ENCODE measurements around the gene COX20.

The COX20 gene

DNA sequence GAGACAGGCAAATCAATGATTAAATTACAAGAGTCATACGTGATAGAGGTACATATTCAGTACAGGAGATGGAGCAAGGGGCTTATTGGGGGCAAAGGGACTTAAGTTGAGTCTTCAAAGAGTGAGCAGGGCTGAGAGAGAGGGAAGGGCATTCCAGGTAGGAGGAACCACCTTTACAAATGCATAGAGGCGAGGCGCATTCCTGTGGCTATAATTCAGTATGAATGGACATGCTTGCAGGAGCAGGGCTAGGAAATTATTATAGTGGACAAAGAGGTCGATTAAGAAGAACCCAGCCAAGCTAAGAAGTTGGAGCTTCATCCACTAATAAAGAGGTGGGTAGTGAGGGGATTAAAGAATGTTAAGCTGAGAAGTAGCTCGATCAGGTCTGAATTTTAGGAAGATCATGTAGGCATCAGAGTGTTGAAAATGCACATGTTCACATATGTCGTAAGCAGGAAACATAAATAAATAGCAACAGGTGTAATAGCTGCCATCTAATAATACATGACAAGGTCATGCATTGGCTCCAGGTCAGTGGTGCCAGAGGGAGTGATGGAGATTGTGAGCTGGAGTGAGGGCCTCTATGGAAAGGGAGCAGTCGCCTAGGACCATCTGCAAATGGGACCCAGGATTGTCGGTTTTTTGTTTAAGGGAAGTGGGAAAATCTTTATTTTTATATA lies 40.9 kb downstream of the COX20 start:
- DNase-seq (ENCODE audit: low read depth) = no peak

- DNase-seq (ENCODE audit: low read depth) = no peak
Observed at GRCh38 chr1:244878681-244879080, 43.2 kb downstream of the COX20 start.

- no peak for DNase-seq (ENCODE audit: low read depth)
Observed at GRCh38 chr1:244881552-244882280, 46.3 kb downstream of the COX20 start.

GRCh38 chr1:244887281-244887680 lies 51.8 kb downstream of the COX20 start:
- no peak for DNase-seq (ENCODE audit: low read depth)

GRCh38 chr1:244893836-244894235 lies 58.4 kb downstream of the COX20 start:
- no peak for DNase-seq (ENCODE audit: low read depth)

All from stimulated activated CD8-positive, alpha-beta memory T cell treated with anti-CD3 and anti-CD28 coated beads, Interleukin-4, amount 100 ng/mL, for 24 hours (primary cell).